PC-9 (cell line): Measurements from ENCODE around the gene MADCAM1. TPM values are rescaled to one million over a fixed set of nuclear protein-coding genes. Genes with fewer than 3 reads are reported as not detected.

ENCODE experiments used
- BruUV-seq: library from RNA; stranded (reverse); fragments of 400-500 nt; replicated peaks from 2 replicates; lab custom pipeline; 2021; lab: Mats Ljungman, UMichigan
- CTCF ChIA-PET: fragments of 300-600 bp; sonication (Branson Sonifier 250); formaldehyde crosslinking; loops from one replicate; lab custom pipeline; 2022; ENCODE audit warnings: antibody characterized with exemption; lab: Charles Lee
- POLR2A ChIA-PET: fragments of 300-600 bp; sonication (Branson Sonifier 250); formaldehyde crosslinking; loops from one replicate; lab custom pipeline; 2022; ENCODE audit warnings: antibody characterized with exemption; ENCODE audit not compliant: unreplicated experiment; lab: Charles Lee
- DNase-seq, 2 experiments: peaks; one replicate each; pipeline versions ENCODE4 v3.0.0 to v3.0.0-alpha.2; 2015 to 2022; ENCODE audit warnings: mixed read lengths in 1 of 2
- H2AFZ ChIP-seq: fragments of 200-600 bp; sonication (generic); 2 replicates; pipeline ENCODE4 v1.8.1; 2017; ENCODE audit warnings: antibody characterized with exemption
- H3F3A ChIP-seq: fragments of 200-600 bp; sonication (generic); 2 replicates; pipeline ENCODE4 v1.8.1; 2017; ENCODE audit warnings: antibody characterized with exemption, mild to moderate bottlenecking, low read depth; ENCODE audit not compliant: insufficient read depth
- H3K27ac ChIP-seq: fragments of 200-600 bp; sonication (generic); 2 replicates; pipeline ENCODE4 v1.6.1; 2016; ENCODE audit warnings: mixed run types
- H3K27me3 ChIP-seq: fragments of 200-600 bp; sonication (generic); 2 replicates; pipeline ENCODE4 v1.6.1; 2016; ENCODE audit warnings: low read depth, mixed run types; ENCODE audit not compliant: insufficient read depth
- H3K36me3 ChIP-seq: fragments of 200-600 bp; sonication (generic); 2 replicates; pipeline ENCODE4 v1.6.1; 2016; ENCODE audit warnings: low read depth, mixed run types
- H3K4me1 ChIP-seq: fragments of 200-600 bp; sonication (generic); replicated peaks from 2 replicates; pipeline ENCODE4 v1.6.1; 2016; ENCODE audit warnings: mixed run types; ENCODE audit not compliant: insufficient read depth
- H3K4me2 ChIP-seq: fragments of 200-600 bp; sonication (generic); 2 replicates; pipeline ENCODE4 v1.6.1; 2017; ENCODE audit warnings: mixed run types
- H3K4me3 ChIP-seq: fragments of 200-600 bp; sonication (generic); 2 replicates; pipeline ENCODE4 v1.6.1; 2016; ENCODE audit warnings: mixed run types
- H3K79me2 ChIP-seq: fragments of 200-600 bp; sonication (generic); 2 replicates; pipeline ENCODE4 v1.6.1; 2017; ENCODE audit warnings: low read depth, mixed run types
- H3K9me2 ChIP-seq: fragments of 200-600 bp; sonication (generic); 2 replicates; pipeline ENCODE4 v1.8.1; 2017; ENCODE audit warnings: mild to moderate bottlenecking; ENCODE audit not compliant: insufficient read depth
- H3K9me3 ChIP-seq: fragments of 200-600 bp; sonication (generic); 2 replicates; pipeline ENCODE4 v1.8.1; 2016; ENCODE audit warnings: low read depth; ENCODE audit not compliant: insufficient read depth
- H4K20me1 ChIP-seq: fragments of 200-600 bp; sonication (generic); 2 replicates; pipeline ENCODE4 v1.8.1; 2017; ENCODE audit not compliant: insufficient read depth
- EZH2 ChIP-seq: fragments of 200-600 bp; sonication (generic); IDR thresholded peaks from 2 replicates; pipeline ENCODE4 v1.8.0; 2017; ENCODE audit warnings: antibody characterized with exemption, low read depth
- intact Hi-C: fragments of 100-400 bp; cut with micrococcal nuclease; formaldehyde crosslinking; loops from one replicate; pipeline ENCODE4 v1.10.0; 2022; ENCODE audit not compliant: unreplicated experiment
- total RNA-seq: library from RNA; stranded (reverse); gene quantifications from 2 replicates; pipeline ENCODE4 v1.2.3, GENCODE V29; 2021
- TF ChIP-seq, protein P1 (sequence below): fragments of 200-600 bp; sonication (generic); conservative IDR thresholded peaks from 2 replicates; pipeline ENCODE4 v1.6.1; 2017; ENCODE audit warnings: mixed run types, antibody characterized with exemption, mild to moderate bottlenecking, moderate library complexity

The MADCAM1 gene
- total RNA-seq, 1 experiment from 2014 or later = 1.1 TPM

DNA sequence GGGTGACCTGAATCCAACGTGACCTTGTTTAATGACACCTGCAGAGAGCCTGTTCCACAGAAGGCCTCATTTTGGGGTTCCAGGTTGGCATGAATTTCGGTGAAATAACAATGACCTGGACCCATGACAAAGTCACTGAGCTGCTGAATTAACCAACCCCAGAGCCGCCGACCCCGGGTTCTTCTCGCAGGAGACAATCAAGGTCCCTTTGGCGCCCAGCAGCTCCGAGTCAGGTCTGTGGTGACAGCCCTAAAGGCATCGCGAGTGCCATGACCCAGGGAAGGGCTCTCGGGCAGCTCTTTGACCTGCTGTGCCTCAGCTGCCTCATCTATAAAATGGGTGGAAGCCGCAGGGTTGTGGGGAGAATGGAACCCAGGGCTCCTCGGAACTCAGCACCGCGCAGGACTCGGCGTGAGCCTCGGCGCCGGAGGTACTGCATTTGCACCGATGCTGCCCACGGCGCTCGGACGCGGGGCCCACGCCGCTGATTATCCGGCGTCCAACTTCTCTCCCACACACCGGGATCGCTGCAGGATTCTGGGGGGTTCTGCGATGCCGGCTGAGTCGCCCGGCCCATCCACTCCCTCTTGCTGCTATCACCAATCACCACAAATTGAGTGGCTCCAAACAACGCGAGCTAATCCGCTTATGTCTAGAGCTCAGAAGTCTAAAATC, 41.1 kb upstream of the MADCAM1 start:
- Histone ChIP-seq H3K36me3 (no peaks in the 10 kb centered on the region), H3K27ac (no peak overlapping the region), H3K4me3 (no peak overlapping the region), H3K4me2 (no peak overlapping the region), H3K4me1 (no peaks in the 10 kb centered on the region), H3K9me3 (no peaks in the 10 kb centered on the region), H3K79me2 (no peaks in the 10 kb centered on the region), H4K20me1 (no peaks in the 10 kb centered on the region), H3K27me3 (peaks cover 51% of the 10 kb centered on the region), H3K9me2 (no peaks in the 10 kb centered on the region), H2AFZ (no peak overlapping the region), H3F3A (peaks cover 16% of the 10 kb centered on the region; the same call in 1 of the 2 replicates)
- TF ChIP-seq, protein P1, sequence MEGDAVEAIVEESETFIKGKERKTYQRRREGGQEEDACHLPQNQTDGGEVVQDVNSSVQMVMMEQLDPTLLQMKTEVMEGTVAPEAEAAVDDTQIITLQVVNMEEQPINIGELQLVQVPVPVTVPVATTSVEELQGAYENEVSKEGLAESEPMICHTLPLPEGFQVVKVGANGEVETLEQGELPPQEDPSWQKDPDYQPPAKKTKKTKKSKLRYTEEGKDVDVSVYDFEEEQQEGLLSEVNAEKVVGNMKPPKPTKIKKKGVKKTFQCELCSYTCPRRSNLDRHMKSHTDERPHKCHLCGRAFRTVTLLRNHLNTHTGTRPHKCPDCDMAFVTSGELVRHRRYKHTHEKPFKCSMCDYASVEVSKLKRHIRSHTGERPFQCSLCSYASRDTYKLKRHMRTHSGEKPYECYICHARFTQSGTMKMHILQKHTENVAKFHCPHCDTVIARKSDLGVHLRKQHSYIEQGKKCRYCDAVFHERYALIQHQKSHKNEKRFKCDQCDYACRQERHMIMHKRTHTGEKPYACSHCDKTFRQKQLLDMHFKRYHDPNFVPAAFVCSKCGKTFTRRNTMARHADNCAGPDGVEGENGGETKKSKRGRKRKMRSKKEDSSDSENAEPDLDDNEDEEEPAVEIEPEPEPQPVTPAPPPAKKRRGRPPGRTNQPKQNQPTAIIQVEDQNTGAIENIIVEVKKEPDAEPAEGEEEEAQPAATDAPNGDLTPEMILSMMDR = no peak
- TF ChIP-seq EZH2 = no peak
- CTCF ChIA-PET = no interaction called here
- intact Hi-C loops = no loop called here
- no TSS peak for BruUV-seq
- DNase-seq = no peak
- POLR2A ChIA-PET = no interaction called here

DNA sequence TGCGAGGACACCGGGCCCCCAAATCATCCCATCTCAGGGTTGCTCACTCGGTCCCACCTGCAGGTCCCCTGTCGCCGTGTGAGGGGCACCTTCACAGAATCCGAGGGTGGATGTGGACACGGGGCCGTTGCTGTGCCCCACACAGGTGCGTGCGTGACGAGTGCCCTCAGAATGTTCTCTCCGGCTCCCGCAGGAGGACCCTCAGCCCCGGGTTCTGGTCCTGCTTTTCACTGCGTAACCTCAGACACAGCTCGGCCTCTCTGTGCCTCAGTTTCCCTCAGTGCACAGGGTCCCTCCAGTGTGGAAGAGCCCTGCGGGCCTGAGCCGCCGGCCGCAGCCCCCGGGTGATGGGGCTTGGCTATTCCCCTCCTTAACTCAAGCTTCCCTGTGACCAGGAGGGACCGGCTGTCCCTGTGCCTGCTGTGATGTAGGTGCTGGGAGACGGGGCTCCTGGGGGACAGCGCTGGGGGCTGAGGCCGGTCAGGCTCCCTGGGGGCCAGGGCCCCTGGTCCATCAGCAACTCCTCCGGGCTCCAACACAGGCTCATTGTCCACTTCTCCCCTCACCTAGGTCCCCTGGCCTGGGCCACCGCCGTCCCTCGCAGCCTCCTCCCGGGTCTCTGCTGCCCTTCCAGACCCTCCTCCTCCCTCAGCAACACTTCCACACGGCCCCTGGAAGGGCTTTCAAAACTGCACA, 40.3 kb upstream of the MADCAM1 start:
- TF ChIP-seq EZH2 = no peak
- TF ChIP-seq, protein P1 = no peak
- intact Hi-C loops = no loop called here
- Histone ChIP-seq H2AFZ (no peak overlapping the region), H3K36me3 (no peaks in the 10 kb centered on the region), H3K79me2 (no peaks in the 10 kb centered on the region), H3K27ac (no peak overlapping the region), H3F3A (peaks cover 13% of the 10 kb centered on the region; the same call in 1 of the 2 replicates), H3K4me1 (no peaks in the 10 kb centered on the region), H3K9me2 (no peaks in the 10 kb centered on the region), H3K4me2 (no peak overlapping the region), H4K20me1 (no peaks in the 10 kb centered on the region), H3K4me3 (no peak overlapping the region), H3K9me3 (no peaks in the 10 kb centered on the region), H3K27me3 (peaks cover 51% of the 10 kb centered on the region)
- no TSS peak for BruUV-seq
- ChIA-PET CTCF (no interaction called here), POLR2A (no interaction called here)
- DNase-seq = no peak

GRCh38 chr19:456547-457110, 39.7 kb upstream of the MADCAM1 start:
- H3F3A ChIP-seq = peaks cover 7% of the 10 kb centered on the region; the same call in 1 of the 2 replicates
- no peaks in the 10 kb centered on the region for H4K20me1 ChIP-seq
- no peak for DNase-seq
- H3K9me2 ChIP-seq = no peaks in the 10 kb centered on the region
- no TSS peak for BruUV-seq
- H3K9me3 ChIP-seq = no peaks in the 10 kb centered on the region
- peaks cover 51% of the 10 kb centered on the region for H3K27me3 ChIP-seq
- H3K4me2 ChIP-seq = no peak overlapping the region
- ChIA-PET POLR2A (no interaction called here), CTCF (no interaction called here)
- no peak overlapping the region for H3K27ac ChIP-seq
- no peaks in the 10 kb centered on the region for H3K79me2 ChIP-seq
- no peak overlapping the region for H3K4me3 ChIP-seq
- no peak overlapping the region for H2AFZ ChIP-seq
- H3K4me1 ChIP-seq = no peaks in the 10 kb centered on the region
- intact Hi-C loops = no loop called here
- no peaks in the 10 kb centered on the region for H3K36me3 ChIP-seq
- TF ChIP-seq EZH2 = no peak
- TF ChIP-seq, protein P1 = no peak
